ENCODE results near the gene OOSP1. TPM values are rescaled to one million over a fixed set of nuclear protein-coding genes. Genes with fewer than 3 reads are reported as not detected.
"Not testable (repeated sequence)": the region's sequence is repeated elsewhere in the genome, so short reads cannot be mapped to it uniquely, and the experiment has no call there.

The OOSP1 gene, protein sequence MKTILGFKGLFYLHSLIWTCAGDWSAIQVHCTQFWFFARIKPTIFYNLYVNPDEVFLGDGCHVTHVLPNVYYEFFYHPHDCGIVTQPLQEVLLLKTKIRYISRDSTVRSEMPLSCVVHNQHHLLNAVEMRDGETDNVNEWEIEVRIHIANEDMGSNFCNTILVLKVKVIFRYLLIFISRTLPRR
- not detected in 2 replicates for total RNA-seq (2014; rRNA removed; shearing (Covaris generic))

DNA sequence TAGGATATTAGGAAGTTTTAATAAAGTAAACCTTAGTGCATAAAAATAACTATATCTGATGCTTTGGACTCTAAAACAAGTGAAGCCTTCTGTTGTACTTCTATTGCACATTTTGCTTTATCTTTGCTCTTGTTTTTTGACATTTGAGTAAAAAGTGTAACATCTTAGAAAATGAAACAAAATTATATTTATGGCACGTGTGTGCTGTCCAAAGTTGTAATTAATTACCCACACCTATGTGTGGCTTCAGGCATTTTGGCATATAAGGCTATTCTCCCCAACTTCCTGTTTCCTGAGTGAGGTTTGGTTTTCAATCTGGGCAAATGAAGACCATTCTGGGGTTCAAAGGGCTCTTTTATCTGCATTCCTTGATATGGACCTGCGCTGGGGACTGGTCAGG, at the start of gene OOSP1:
TSS of gene OOSP1 (plus strand) at position 301 of the 400 bp plus-strand sequence. CDS start at position 324, 23 bp downstream.
- DNase-seq (ENCODE audit: low spot score), result no peak
- in situ Hi-C loops (cut with HindIII; ENCODE audit: low sequenced_read_pairs), result no loop called here

GRCh38 chr11:59891781-59892181, 46.5 kb upstream of the OOSP1 start:
- DNase-seq (ENCODE audit: low spot score), result no peak
- in situ Hi-C loops (cut with HindIII; ENCODE audit: low sequenced_read_pairs), result no loop called here

- in situ Hi-C loops (cut with HindIII; ENCODE audit: low sequenced_read_pairs), result no loop called here
- no peak for DNase-seq (ENCODE audit: low spot score)
Observed at GRCh38 chr11:59894616-59895015, 43.6 kb upstream of the OOSP1 start.

DNA sequence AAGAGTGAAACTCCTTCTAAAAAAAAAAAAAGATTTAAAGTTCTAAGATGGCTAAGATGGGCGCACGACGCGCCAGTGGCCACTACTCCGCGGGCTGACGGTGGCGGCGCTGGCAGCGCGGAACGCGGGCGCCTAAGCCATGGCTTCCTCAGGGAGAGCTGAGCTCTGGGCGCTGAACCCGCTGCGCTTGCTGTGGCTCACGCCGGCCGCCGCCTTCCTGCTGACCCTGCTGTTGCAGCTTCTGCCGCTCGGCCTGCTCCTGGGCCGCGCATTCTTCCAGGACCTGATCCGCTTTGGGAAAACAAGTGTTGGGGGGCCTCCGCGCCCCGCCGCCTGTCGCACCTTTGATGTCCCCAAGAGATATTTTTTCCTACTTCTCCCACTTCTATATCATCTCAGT, 40.2 kb upstream of the OOSP1 start:
- DNase-seq (ENCODE audit: low spot score), result no peak
- in situ Hi-C loops (cut with HindIII; ENCODE audit: low sequenced_read_pairs), result no loop called here

GRCh38 chr11:59898650-59899049, 39.6 kb upstream of the OOSP1 start:
- no peak for DNase-seq (ENCODE audit: low spot score)
- in situ Hi-C loops (cut with HindIII; ENCODE audit: low sequenced_read_pairs), result no loop called here

DNA sequence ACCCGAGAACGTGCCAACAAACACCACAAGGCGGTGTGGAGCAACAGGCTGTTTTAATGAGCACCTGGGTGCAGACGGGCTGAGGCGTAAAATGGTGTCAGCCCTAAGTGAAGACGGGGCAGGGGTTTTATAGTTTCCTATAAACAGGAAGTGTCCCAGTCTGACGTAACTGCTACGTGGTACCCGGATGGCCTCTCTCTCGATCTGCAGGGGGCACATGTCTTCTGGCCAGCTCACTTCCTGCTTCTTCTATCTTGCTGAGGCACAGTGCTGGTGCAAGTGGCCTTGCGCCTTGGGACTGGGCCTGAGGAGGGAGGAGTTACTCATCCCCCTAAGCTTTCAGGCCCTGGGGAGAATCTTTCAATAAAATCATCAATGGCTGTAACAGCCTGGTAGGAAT, 38.7 kb upstream of the OOSP1 start:
- in situ Hi-C loops (cut with HindIII; ENCODE audit: low sequenced_read_pairs), result no loop called here
- DNase-seq (ENCODE audit: low spot score), result no peak

- in situ Hi-C loops (cut with HindIII; ENCODE audit: low sequenced_read_pairs), result no loop called here
- no peak for DNase-seq (ENCODE audit: low spot score)
Observed at GRCh38 chr11:59900366-59901126, 37.7 kb upstream of the OOSP1 start.

DNA sequence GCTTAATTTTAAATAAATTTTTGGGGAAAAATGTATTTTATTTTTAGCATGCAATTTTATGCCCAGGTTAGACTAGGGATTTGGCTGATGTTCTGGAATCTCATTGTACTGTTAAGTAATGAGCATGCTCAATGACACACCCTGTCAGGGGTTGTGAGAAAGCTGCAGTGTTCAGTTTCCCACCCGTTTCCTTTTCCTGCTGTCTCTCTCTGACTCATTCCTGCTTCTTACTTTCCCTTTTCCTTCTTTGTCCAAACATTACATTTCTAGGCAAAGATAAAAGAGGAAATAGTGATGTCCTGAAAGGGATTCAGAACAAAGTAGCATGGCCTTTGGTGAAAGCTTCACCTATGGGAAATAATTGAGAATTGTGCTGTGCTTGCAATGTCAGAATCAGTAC, 36.9 kb upstream of the OOSP1 start:
- no peak for DNase-seq (ENCODE audit: low spot score)
- in situ Hi-C loops (cut with HindIII; ENCODE audit: low sequenced_read_pairs), result no loop called here

DNA sequence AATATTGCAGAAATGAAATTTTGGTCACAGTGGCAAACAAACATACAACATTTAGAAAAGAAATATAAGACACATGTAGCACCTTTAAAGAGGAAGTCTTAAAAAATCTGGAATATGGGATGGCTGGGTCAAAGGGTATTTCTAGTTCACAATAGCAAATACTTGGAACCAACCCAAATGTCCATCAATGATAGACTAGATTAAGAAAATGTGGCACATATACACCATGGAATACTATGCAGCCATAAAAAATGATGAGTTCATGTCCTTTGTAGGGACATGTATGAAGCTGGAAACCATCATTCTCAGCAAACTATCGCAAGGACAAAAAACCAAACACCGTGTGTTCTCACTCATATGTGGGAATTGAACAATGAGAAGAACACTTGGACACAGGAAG, 34.7 kb upstream of the OOSP1 start:
- in situ Hi-C loops (cut with HindIII; ENCODE audit: low sequenced_read_pairs); DNase-seq (ENCODE audit: low spot score): not testable (repeated sequence)

DNA sequence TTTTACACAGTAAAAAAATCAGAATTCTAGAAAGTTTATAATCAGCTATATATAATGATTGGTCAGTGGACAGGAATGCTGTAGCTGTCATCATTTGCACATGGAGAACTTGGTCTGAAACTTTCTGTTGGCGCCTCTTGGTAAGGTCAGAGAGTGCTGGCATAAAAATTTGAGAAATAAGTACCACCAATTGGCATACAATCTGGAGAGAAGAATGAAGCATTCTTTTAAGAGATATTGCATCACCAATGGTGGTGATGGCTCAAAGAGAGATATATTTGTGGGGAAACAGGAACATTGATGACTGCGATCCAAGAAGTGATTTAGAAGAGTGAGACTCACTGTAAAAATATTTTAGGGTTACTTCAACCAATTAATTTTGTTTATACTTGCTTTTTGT, 19.8 kb upstream of the OOSP1 start:
- no peak for DNase-seq (ENCODE audit: low spot score)

GRCh38 chr11:59918987-59919589, 19.1 kb upstream of the OOSP1 start:
- peak; percentile 1 for DNase-seq (ENCODE audit: low spot score)
- in situ Hi-C loops (cut with HindIII; ENCODE audit: low sequenced_read_pairs), result no loop called here

More for the DNA sequence above, 19.8 kb upstream of the OOSP1 start:
- in situ Hi-C loops (cut with HindIII; ENCODE audit: low sequenced_read_pairs), result no loop called here

DNA sequence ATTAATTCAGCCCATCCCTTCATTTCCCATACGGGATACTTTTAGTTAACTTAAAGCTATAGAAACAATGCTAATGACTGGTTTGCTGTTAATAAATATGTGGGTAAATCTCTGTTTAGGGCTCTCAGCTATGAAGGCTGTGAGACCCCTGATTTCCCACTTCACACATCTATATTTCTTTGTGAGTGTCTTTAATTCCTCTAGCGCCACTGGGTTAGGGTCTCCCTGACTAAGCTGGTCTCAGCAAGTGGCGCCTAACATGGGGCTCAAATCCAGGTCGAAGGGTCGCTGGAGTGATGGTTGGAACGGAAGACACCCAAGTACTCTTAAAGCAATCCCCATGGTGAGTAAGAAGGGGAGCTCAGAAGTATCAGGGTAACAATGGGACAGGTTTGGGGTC, 14.4 kb upstream of the OOSP1 start:
- in situ Hi-C loops (cut with HindIII; ENCODE audit: low sequenced_read_pairs), result no loop called here
- DNase-seq (ENCODE audit: low spot score), result no peak

GRCh38 chr11:59931688-59932087, 6.5 kb upstream of the OOSP1 start:
- in situ Hi-C loops (cut with HindIII; ENCODE audit: low sequenced_read_pairs), result no loop called here
- DNase-seq (ENCODE audit: low spot score), result no peak

- DNase-seq (ENCODE audit: low spot score), result no peak
- in situ Hi-C loops (cut with HindIII; ENCODE audit: low sequenced_read_pairs), result no loop called here
Observed at GRCh38 chr11:59938718-59939117, 486 bp downstream of the OOSP1 start.

GRCh38 chr11:59939482-59939881, 1.2 kb downstream of the OOSP1 start:
- in situ Hi-C loops (cut with HindIII; ENCODE audit: low sequenced_read_pairs), result no loop called here

GRCh38 chr11:59941091-59941490, 2.9 kb downstream of the OOSP1 start:
- in situ Hi-C loops (cut with HindIII; ENCODE audit: low sequenced_read_pairs), result no loop called here
- no peak for DNase-seq (ENCODE audit: low spot score)

More at GRCh38 chr11:59939482-59939881, 1.2 kb downstream of the OOSP1 start:
- DNase-seq (ENCODE audit: low spot score), result no peak

- DNase-seq (ENCODE audit: low spot score), result no peak
- in situ Hi-C loops (cut with HindIII; ENCODE audit: low sequenced_read_pairs), result no loop called here
Observed at GRCh38 chr11:59943997-59944714, 5.9 kb downstream of the OOSP1 start.

GRCh38 chr11:59944720-59945119, 6.5 kb downstream of the OOSP1 start:
- in situ Hi-C loops (cut with HindIII; ENCODE audit: low sequenced_read_pairs), result no loop called here
- peak; percentile 61 for DNase-seq (ENCODE audit: low spot score)

DNA sequence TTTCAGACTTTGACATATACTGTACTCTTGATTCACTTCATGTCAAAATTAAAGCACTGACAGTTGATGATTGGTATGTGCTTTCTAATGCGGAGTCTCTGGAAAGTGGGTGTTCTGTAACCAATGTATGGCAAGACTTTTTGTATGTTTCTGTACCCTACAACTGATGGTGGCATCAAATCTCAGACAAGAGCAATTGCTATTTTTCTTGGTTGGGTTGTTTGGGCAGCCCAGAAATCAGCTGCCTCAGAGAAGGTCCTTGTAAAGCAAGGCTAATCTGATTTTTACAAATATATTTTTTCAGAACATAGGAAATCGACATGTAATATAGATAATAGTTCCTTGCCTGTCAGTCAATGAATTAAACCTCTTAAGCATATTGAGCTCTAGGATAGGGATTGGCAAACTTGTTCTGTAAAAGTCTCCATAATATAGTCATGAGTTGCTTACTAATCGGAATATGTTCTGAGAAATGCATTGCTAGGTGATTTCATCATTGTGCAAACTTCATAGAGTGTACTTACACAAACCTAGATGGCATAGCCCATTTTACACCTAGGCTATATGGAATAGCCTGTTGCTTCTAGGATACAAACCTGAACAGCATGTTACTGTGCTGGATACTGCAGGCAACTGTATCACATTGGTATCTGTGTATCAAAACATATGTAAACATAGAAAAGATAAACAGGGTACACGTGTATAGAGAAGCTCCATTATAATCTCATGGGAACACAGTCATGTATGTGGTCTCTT, 15.4 kb downstream of the OOSP1 start:
- in situ Hi-C loops (cut with HindIII; ENCODE audit: low sequenced_read_pairs), result no loop called here
- DNase-seq (ENCODE audit: low spot score), result no peak
